NCI-H510A (cell line): ENCODE measurements around the gene LY6G5C.

ENCODE experiments used
- DNase-seq: peaks from one replicate; lab custom pipeline; 2025; lab: John Stamatoyannopoulos, UW

The LY6G5C gene

GRCh38 chr6:31691078-31691463 lies 10.2 kb upstream of the LY6G5C start:
- no peak for DNase-seq

- no peak for DNase-seq
These were observed 9.6 kb upstream of the LY6G5C start for GRCh38 chr6:31690231-31691077.

- no peak for DNase-seq
These were observed 8.6 kb upstream of the LY6G5C start for GRCh38 chr6:31689249-31690110.

- DNase-seq = no peak
These were observed 7.2 kb upstream of the LY6G5C start for GRCh38 chr6:31687860-31688693.

GRCh38 chr6:31687321-31687720 lies 6.5 kb upstream of the LY6G5C start:
- DNase-seq = no peak

GRCh38 chr6:31686483-31686882 lies 5.6 kb upstream of the LY6G5C start:
- no peak for DNase-seq

GRCh38 chr6:31683591-31683990 lies 2.7 kb upstream of the LY6G5C start:
- DNase-seq = no peak

- no peak for DNase-seq
These were observed 336 bp upstream of the LY6G5C start for GRCh38 chr6:31681135-31681671.

GRCh38 chr6:31677955-31678354 lies 2.9 kb downstream of the LY6G5C start:
- DNase-seq = no peak

- DNase-seq = no peak
These were observed 4.0 kb downstream of the LY6G5C start for GRCh38 chr6:31676904-31677303.

GRCh38 chr6:31676322-31676903 lies 4.5 kb downstream of the LY6G5C start:
- no peak for DNase-seq

- DNase-seq = no peak
These were observed 11.2 kb downstream of the LY6G5C start, which contains the start of gene LY6G5B for GRCh38 chr6:31669676-31670075. Gene LY6G5B, plus strand, starts transcription at chr6:31669976. Its CDS starts 975 bp downstream, at chr6:31670951.

GRCh38 chr6:31666337-31666965 lies 14.4 kb downstream of the LY6G5C start:
- DNase-seq = no peak

- DNase-seq = peak; percentile 99
These were observed 15.1 kb downstream of the LY6G5C start, which contains the start of gene CSNK2B for GRCh38 chr6:31665501-31666336. Gene CSNK2B, plus strand, starts transcription at chr6:31666080. Its CDS starts 752 bp downstream, at chr6:31666832.

GRCh38 chr6:31664790-31665500 lies 15.9 kb downstream of the LY6G5C start, which contains the start of gene GPANK1:
Gene GPANK1, minus strand, starts transcription at chr6:31664997. Its CDS starts 519 bp downstream, at chr6:31664478.
- peak; percentile 90 for DNase-seq

- no peak for DNase-seq
These were observed 16.7 kb downstream of the LY6G5C start for GRCh38 chr6:31663961-31664789.

- no peak for DNase-seq
These were observed 17.5 kb downstream of the LY6G5C start for GRCh38 chr6:31663126-31663960.
